ENCODE measurements around the gene CLMP.
A peak's percentile ranks its signal among the peaks of the same experiment; 100 is the strongest.
"Not testable (repeated sequence)": the region's sequence is repeated elsewhere in the genome, so short reads cannot be mapped to it uniquely, and the experiment has no call there.

Gene CLMP

GRCh38 chr11:123137431-123138224 lies 57.4 kb downstream of the CLMP start:
- ChIA-PET CTCF (interaction anchor here (0.7 kb wide), 1 partner anchor 16 kb away, joined by 3 read pairs; no protein-coding TSS in a partner anchor), POLR2A (ENCODE audit: low non-redundant PET) (no interaction called here)
- peak overlapping the region; percentile 12; the same call in 1 of the 2 replicates for H3K27ac ChIP-seq
- TF ChIP-seq CTCF (conservative IDR thresholded peaks at IDR 0.05; ENCODE audit: low read depth), result no peak
- no peak for DNase-seq (ENCODE audit: low spot score)

GRCh38 chr11:123135863-123136446 lies 59.1 kb downstream of the CLMP start:
- TF ChIP-seq CTCF (conservative IDR thresholded peaks at IDR 0.05; ENCODE audit: low read depth), result no peak
- no peak for DNase-seq (ENCODE audit: low spot score)
- H3K27ac ChIP-seq, result no peak overlapping the region
- ChIA-PET POLR2A (ENCODE audit: low non-redundant PET) (no interaction called here), CTCF (interaction anchor here (0.7 kb wide), 1 partner anchor 651 kb away, joined by 3 read pairs; no protein-coding TSS in a partner anchor)

- peak overlapping the region; percentile 43 for H3K27ac ChIP-seq
- CTCF ChIA-PET, result interaction anchor here (0.6 kb wide), 1 partner anchor 30 kb away, joined by 4 read pairs; no protein-coding TSS in a partner anchor
- TF ChIP-seq CTCF (conservative IDR thresholded peaks at IDR 0.05; ENCODE audit: low read depth), result no peak
- no peak for DNase-seq (ENCODE audit: low spot score)
- POLR2A ChIA-PET (ENCODE audit: low non-redundant PET), result no interaction called here
These were observed 62.2 kb downstream of the CLMP start for GRCh38 chr11:123132881-123133280.

- CTCF ChIA-PET; POLR2A ChIA-PET (ENCODE audit: low non-redundant PET); DNase-seq (ENCODE audit: low spot score): not testable (repeated sequence)
- peak overlapping the region; percentile 43 for H3K27ac ChIP-seq
These were observed 62.8 kb downstream of the CLMP start for GRCh38 chr11:123132034-123132766.

- DNase-seq (ENCODE audit: low spot score), result no peak
- ChIA-PET POLR2A (ENCODE audit: low non-redundant PET) (no interaction called here), CTCF (interaction anchor here (0.5 kb wide), 1 partner anchor 27 kb away, joined by 3 read pairs; no protein-coding TSS in a partner anchor)
- peak overlapping the region; percentile 47 for H3K27ac ChIP-seq
- TF ChIP-seq CTCF (conservative IDR thresholded peaks at IDR 0.05; ENCODE audit: low read depth), result no peak
These were observed 65.1 kb downstream of the CLMP start for GRCh38 chr11:123129920-123130319.

- DNase-seq (ENCODE audit: low spot score), result no peak
- H3K27ac ChIP-seq, result no peak overlapping the region; the same call in 1 of the 2 replicates
- ChIA-PET POLR2A (ENCODE audit: low non-redundant PET) (no interaction called here), CTCF (interaction anchor here (0.6 kb wide), 1 partner anchor 23 kb away, joined by 3 read pairs; no protein-coding TSS in a partner anchor)
- no peak for TF ChIP-seq CTCF (conservative IDR thresholded peaks at IDR 0.05; ENCODE audit: low read depth)
These were observed 69.9 kb downstream of the CLMP start for GRCh38 chr11:123125169-123125568.

Measured in RWPE1 (cell line).